NCI-H82 (cell line): Measurements from ENCODE around the gene STK17B.
A peak's percentile ranks its signal among the peaks of the same experiment; 100 is the strongest.

Experiments used
- DNase-seq: peaks from one replicate; lab custom pipeline; 2025; lab: John Stamatoyannopoulos, UW

The STK17B gene

GRCh38 chr2:196155575-196155974 lies 15.8 kb downstream of the STK17B start:
- no peak for DNase-seq

GRCh38 chr2:196153480-196153879 lies 17.9 kb downstream of the STK17B start:
- no peak for DNase-seq

- no peak for DNase-seq
Measured at GRCh38 chr2:196149948-196150347, 21.4 kb downstream of the STK17B start.

- no peak for DNase-seq
Measured at GRCh38 chr2:196148736-196149135, 22.6 kb downstream of the STK17B start.

GRCh38 chr2:196145256-196145655 lies 26.1 kb downstream of the STK17B start:
- no peak for DNase-seq

GRCh38 chr2:196144513-196145126 lies 26.8 kb downstream of the STK17B start:
- no peak for DNase-seq

GRCh38 chr2:196143730-196144131 lies 27.6 kb downstream of the STK17B start:
- DNase-seq: no peak

- no peak for DNase-seq
Measured at GRCh38 chr2:196142825-196143224, 28.6 kb downstream of the STK17B start.

GRCh38 chr2:196140213-196140612 lies 31.2 kb downstream of the STK17B start:
- DNase-seq: no peak

- DNase-seq: no peak
Measured at GRCh38 chr2:196137271-196137670, 34.1 kb downstream of the STK17B start.

GRCh38 chr2:196136151-196136550 lies 35.2 kb downstream of the STK17B start:
- DNase-seq: no peak

- DNase-seq: peak; percentile 9
Measured at GRCh38 chr2:196131949-196132925, 39.1 kb downstream of the STK17B start.

- DNase-seq: peak; percentile 79
Measured at GRCh38 chr2:196131384-196131937, 39.9 kb downstream of the STK17B start.

GRCh38 chr2:196130039-196130825 lies 41.1 kb downstream of the STK17B start:
- DNase-seq: no peak

GRCh38 chr2:196128749-196129148 lies 42.6 kb downstream of the STK17B start:
- peak; percentile 29 for DNase-seq

- no peak for DNase-seq
Measured at GRCh38 chr2:196125596-196125995, 45.8 kb downstream of the STK17B start.

- DNase-seq: no peak
Measured at GRCh38 chr2:196123679-196124373, 47.6 kb downstream of the STK17B start.

GRCh38 chr2:196119926-196120325 lies 51.5 kb downstream of the STK17B start:
- DNase-seq: no peak

- DNase-seq: no peak
Measured at GRCh38 chr2:196117214-196117705, 54.1 kb downstream of the STK17B start.

- no peak for DNase-seq
Measured at GRCh38 chr2:196113061-196113974, 58.1 kb downstream of the STK17B start.
